Neural cell (in vitro differentiated cells): ENCODE data around the gene CCNQ. TPM values are rescaled to one million over a fixed set of nuclear protein-coding genes. Genes with fewer than 3 reads are reported as not detected.

Experiments
- H2AFZ ChIP-seq: fragments of 200-600, 300-800 bp; sonication (generic), shearing (Covaris generic); 2 replicates; pipeline ENCODE4 v1.6.0; 2014; ENCODE audit warnings: low read depth, mild to moderate bottlenecking, antibody characterized with exemption, low read length, moderate library complexity
- H3F3A ChIP-seq: fragments of 200-600 bp; shearing (Covaris generic); 2 replicates; pipeline ENCODE4 v1.6.1; 2016; ENCODE audit warnings: mild to moderate bottlenecking, moderate library complexity, mixed read lengths, antibody characterized with exemption, low read length; ENCODE audit not compliant: insufficient read depth, poor library complexity, severe bottlenecking
- H3K27ac ChIP-seq: fragments of 200-600, 300-800 bp; sonication (generic), shearing (Covaris generic); 2 replicates; pipeline ENCODE4 v1.5.1; 2014; ENCODE audit warnings: mild to moderate bottlenecking, low read length, moderate library complexity
- H3K27me3 ChIP-seq: fragments of 300-800, 200-600 bp; sonication (generic), shearing (Covaris generic); 2 replicates; pipeline ENCODE4 v1.6.0; 2014; ENCODE audit warnings: mild to moderate bottlenecking, low read depth, low read length, moderate library complexity; ENCODE audit not compliant: insufficient read depth
- H3K36me3 ChIP-seq: fragments of 300-800, 200-600 bp; sonication (generic), shearing (Covaris generic); 2 replicates; pipeline ENCODE4 v1.5.1; 2014; ENCODE audit warnings: mild to moderate bottlenecking, antibody characterized with exemption, low read length, moderate library complexity; ENCODE audit not compliant: insufficient read depth
- H3K4me2 ChIP-seq: fragments of 300-800, 200-600 bp; sonication (generic), shearing (Covaris generic); 2 replicates; pipeline ENCODE4 v1.6.0; 2014; ENCODE audit warnings: mild to moderate bottlenecking, low read length
- H3K4me3 ChIP-seq: fragments of 300-800, 200-600 bp; sonication (generic), shearing (Covaris generic); 2 replicates; pipeline ENCODE4 v1.5.1; 2014; ENCODE audit warnings: mild to moderate bottlenecking, low read length, moderate library complexity
- H3K79me2 ChIP-seq: fragments of 200-600 bp; shearing (Covaris generic); replicated peaks from 2 replicates; pipeline ENCODE4 v1.6.0; 2014; ENCODE audit warnings: mild to moderate bottlenecking, low read length, moderate library complexity; ENCODE audit not compliant: insufficient read depth
- H3K9ac ChIP-seq: fragments of 300-800, 200-600 bp; sonication (generic), shearing (Covaris generic); 2 replicates; pipeline ENCODE4 v1.6.1; 2016; ENCODE audit warnings: mild to moderate bottlenecking, low read length, mixed read lengths
- H3K9me2 ChIP-seq: fragments of 200-600 bp; shearing (Covaris generic); 2 replicates; pipeline ENCODE4 v1.6.1; 2016; ENCODE audit warnings: mild to moderate bottlenecking, low read length, mixed read lengths; ENCODE audit not compliant: insufficient read depth
- H3K9me3 ChIP-seq: fragments of 200-600, 300-800 bp; sonication (generic), shearing (Covaris generic); 2 replicates; pipeline ENCODE4 v1.6.1; 2016; ENCODE audit warnings: mild to moderate bottlenecking, mixed run types, low read length, moderate library complexity, mixed read lengths
- H4K20me1 ChIP-seq: fragments of 200-600 bp; shearing (Covaris generic); 2 replicates; pipeline ENCODE4 v1.6.1; 2016; ENCODE audit warnings: mild to moderate bottlenecking, mixed run types; ENCODE audit not compliant: insufficient read depth
- EP300 ChIP-seq: fragments of 450-650 bp; conservative IDR thresholded peaks from 2 replicates; pipeline ENCODE4 v1.6.1; 2014; ENCODE audit warnings: antibody characterized with exemption, mild to moderate bottlenecking, moderate library complexity; ENCODE audit not compliant: poor library complexity, severe bottlenecking
- EZH2 ChIP-seq: fragments of 200-600, 300-800 bp; shearing (Covaris generic), sonication (generic); IDR thresholded peaks from 2 replicates; pipeline ENCODE4 v1.6.1; 2014; ENCODE audit warnings: antibody characterized with exemption, low read length, borderline replicate concordance, mild to moderate bottlenecking; ENCODE audit not compliant: insufficient read depth, poor library complexity, severe bottlenecking
- MXI1 ChIP-seq: fragments of 450-650 bp; conservative IDR thresholded peaks from 2 replicates; pipeline ENCODE4 v1.6.1; 2014; ENCODE audit warnings: antibody characterized with exemption, mild to moderate bottlenecking; ENCODE audit not compliant: poor library complexity, severe bottlenecking
- POLR2AphosphoS5 ChIP-seq: IDR thresholded peaks from 2 replicates; pipeline ENCODE4 v1.6.1; 2012
- RAD21 ChIP-seq: fragments of 450-650 bp; conservative IDR thresholded peaks from 2 replicates; pipeline ENCODE4 v1.6.1; 2014; ENCODE audit warnings: antibody characterized with exemption, mild to moderate bottlenecking, moderate library complexity
- SMC3 ChIP-seq: fragments of 450-650 bp; conservative IDR thresholded peaks from 2 replicates; pipeline ENCODE4 v1.6.1; 2014; ENCODE audit warnings: antibody characterized with exemption, mild to moderate bottlenecking, moderate library complexity; ENCODE audit not compliant: poor library complexity
- TAF1 ChIP-seq: IDR thresholded peaks from 2 replicates; pipeline ENCODE4 v1.6.1; 2012; ENCODE audit warnings: low read depth
- polyA plus RNA-seq: library from polyadenylated mRNA; depleted of rRNA; stranded (reverse); fragments of >200 nt; gene quantifications from 2 replicates; pipeline ENCODE4 v1.2.3, GENCODE V29; 2014
- TF ChIP-seq, protein P1 (sequence below): fragments of 450-650 bp; IDR thresholded peaks from 2 replicates; pipeline ENCODE4 v1.5.1; 2014; ENCODE audit warnings: antibody characterized with exemption, mild to moderate bottlenecking, moderate library complexity; ENCODE audit not compliant: poor library complexity, severe bottlenecking
- TF ChIP-seq, protein P2 (sequence below): IDR thresholded peaks from 2 replicates; pipeline ENCODE4 v1.6.1; 2012; ENCODE audit warnings: borderline replicate concordance

The CCNQ gene
- polyA plus RNA-seq, 1 donor from 2014 or later: 61.2 TPM

DNA sequence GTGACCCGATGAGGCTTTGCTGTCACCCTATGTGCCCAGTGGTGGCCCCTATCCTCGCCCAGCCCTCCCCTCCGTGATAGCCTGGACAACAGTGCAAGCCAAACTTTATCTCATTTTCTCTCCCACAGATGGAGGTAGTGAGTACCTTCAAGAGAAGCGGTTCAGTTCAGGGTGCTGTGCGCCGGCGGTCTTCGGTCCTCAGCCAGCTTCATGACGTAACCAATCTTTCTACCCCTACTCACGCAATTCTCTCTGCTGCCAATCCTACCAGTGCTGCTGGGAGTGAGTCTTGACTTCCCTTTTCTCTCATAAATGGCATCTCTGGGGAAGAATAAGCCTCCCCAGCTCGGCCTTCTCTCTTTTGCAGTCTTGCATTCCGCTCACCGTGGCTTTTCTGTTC, 29.5 kb downstream of the CCNQ start:
- H3K27me3 ChIP-seq: no peaks in the 10 kb centered on the region
- H2AFZ ChIP-seq: no peak overlapping the region
- H3K9me3 ChIP-seq: no peaks in the 10 kb centered on the region
- TF ChIP-seq EZH2: no peak
- no peak for TF ChIP-seq EP300
- no peak for TF ChIP-seq SMC3
- TF ChIP-seq RAD21: no peak
- TF ChIP-seq TAF1: no peak
- TF ChIP-seq POLR2AphosphoS5: no peak
- TF ChIP-seq, protein P1, sequence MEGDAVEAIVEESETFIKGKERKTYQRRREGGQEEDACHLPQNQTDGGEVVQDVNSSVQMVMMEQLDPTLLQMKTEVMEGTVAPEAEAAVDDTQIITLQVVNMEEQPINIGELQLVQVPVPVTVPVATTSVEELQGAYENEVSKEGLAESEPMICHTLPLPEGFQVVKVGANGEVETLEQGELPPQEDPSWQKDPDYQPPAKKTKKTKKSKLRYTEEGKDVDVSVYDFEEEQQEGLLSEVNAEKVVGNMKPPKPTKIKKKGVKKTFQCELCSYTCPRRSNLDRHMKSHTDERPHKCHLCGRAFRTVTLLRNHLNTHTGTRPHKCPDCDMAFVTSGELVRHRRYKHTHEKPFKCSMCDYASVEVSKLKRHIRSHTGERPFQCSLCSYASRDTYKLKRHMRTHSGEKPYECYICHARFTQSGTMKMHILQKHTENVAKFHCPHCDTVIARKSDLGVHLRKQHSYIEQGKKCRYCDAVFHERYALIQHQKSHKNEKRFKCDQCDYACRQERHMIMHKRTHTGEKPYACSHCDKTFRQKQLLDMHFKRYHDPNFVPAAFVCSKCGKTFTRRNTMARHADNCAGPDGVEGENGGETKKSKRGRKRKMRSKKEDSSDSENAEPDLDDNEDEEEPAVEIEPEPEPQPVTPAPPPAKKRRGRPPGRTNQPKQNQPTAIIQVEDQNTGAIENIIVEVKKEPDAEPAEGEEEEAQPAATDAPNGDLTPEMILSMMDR: no peak
- no peak for TF ChIP-seq MXI1
- TF ChIP-seq, protein P2, sequence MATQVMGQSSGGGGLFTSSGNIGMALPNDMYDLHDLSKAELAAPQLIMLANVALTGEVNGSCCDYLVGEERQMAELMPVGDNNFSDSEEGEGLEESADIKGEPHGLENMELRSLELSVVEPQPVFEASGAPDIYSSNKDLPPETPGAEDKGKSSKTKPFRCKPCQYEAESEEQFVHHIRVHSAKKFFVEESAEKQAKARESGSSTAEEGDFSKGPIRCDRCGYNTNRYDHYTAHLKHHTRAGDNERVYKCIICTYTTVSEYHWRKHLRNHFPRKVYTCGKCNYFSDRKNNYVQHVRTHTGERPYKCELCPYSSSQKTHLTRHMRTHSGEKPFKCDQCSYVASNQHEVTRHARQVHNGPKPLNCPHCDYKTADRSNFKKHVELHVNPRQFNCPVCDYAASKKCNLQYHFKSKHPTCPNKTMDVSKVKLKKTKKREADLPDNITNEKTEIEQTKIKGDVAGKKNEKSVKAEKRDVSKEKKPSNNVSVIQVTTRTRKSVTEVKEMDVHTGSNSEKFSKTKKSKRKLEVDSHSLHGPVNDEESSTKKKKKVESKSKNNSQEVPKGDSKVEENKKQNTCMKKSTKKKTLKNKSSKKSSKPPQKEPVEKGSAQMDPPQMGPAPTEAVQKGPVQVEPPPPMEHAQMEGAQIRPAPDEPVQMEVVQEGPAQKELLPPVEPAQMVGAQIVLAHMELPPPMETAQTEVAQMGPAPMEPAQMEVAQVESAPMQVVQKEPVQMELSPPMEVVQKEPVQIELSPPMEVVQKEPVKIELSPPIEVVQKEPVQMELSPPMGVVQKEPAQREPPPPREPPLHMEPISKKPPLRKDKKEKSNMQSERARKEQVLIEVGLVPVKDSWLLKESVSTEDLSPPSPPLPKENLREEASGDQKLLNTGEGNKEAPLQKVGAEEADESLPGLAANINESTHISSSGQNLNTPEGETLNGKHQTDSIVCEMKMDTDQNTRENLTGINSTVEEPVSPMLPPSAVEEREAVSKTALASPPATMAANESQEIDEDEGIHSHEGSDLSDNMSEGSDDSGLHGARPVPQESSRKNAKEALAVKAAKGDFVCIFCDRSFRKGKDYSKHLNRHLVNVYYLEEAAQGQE: no peak
- no peak overlapping the region for H3K4me3 ChIP-seq
- no peak overlapping the region for H3K27ac ChIP-seq
- H4K20me1 ChIP-seq: no peaks in the 10 kb centered on the region
- H3K9me2 ChIP-seq: no peaks in the 10 kb centered on the region
- H3K79me2 ChIP-seq: no peaks in the 10 kb centered on the region
- no peaks in the 10 kb centered on the region for H3F3A ChIP-seq
- no peak overlapping the region for H3K4me2 ChIP-seq
- no peaks in the 10 kb centered on the region for H3K36me3 ChIP-seq
- H3K9ac ChIP-seq: no peak overlapping the region

DNA sequence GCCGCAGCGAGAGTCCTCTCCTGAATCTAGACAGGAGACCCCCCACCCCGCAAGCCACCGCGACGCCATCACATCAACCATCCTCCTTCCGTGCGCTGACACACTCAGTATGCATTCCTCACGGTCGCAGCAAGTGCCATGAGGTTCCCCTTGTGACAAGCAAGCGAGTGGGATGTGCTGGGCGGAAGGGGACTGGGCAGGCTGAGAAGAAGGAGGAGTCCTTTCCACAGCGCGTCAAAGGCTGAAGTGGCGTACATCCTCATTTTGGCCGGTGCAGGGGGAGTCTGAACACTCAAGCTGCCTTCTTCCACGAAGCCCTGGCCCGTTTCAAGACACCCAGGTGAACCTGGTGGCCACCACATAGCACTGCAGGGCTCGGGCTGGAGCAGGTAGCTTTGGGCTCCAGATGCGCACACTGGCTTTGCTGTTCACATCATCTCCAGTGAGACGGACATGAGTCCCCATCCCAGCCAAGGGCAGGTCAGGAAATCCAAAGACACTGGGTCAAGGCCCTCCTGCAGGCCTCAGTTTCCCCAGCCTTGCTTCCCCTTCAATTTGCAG, 30.4 kb downstream of the CCNQ start:
- Histone ChIP-seq H3F3A (no peaks in the 10 kb centered on the region), H3K36me3 (no peaks in the 10 kb centered on the region), H3K9me2 (no peaks in the 10 kb centered on the region), H3K9ac (no peak overlapping the region), H4K20me1 (no peaks in the 10 kb centered on the region), H3K27me3 (no peaks in the 10 kb centered on the region), H3K4me2 (no peak overlapping the region), H3K9me3 (no peaks in the 10 kb centered on the region), H3K79me2 (no peaks in the 10 kb centered on the region), H3K27ac (no peak overlapping the region), H2AFZ (no peak overlapping the region), H3K4me3 (no peak overlapping the region)
- TF ChIP-seq EZH2 (no peak), MXI1 (no peak), TAF1 (no peak), EP300 (no peak), POLR2AphosphoS5 (no peak), SMC3 (no peak), RAD21 (no peak)
- TF ChIP-seq, protein P2: no peak
- TF ChIP-seq, protein P1: no peak
